GM21825 (cell line): ENCODE results near the gene LIG1.
"Not testable (repeated sequence)": the region's sequence is repeated elsewhere in the genome, so short reads cannot be mapped to it uniquely, and the experiment has no call there.

Experiments
- ATAC-seq: cut with Tn5 transposase; IDR thresholded peaks from one replicate; pipeline ENCODE4 v1.9.1; 2021; ENCODE audit warnings: mild to moderate bottlenecking, moderate library complexity; ENCODE audit not compliant: unreplicated experiment

Gene LIG1

DNA sequence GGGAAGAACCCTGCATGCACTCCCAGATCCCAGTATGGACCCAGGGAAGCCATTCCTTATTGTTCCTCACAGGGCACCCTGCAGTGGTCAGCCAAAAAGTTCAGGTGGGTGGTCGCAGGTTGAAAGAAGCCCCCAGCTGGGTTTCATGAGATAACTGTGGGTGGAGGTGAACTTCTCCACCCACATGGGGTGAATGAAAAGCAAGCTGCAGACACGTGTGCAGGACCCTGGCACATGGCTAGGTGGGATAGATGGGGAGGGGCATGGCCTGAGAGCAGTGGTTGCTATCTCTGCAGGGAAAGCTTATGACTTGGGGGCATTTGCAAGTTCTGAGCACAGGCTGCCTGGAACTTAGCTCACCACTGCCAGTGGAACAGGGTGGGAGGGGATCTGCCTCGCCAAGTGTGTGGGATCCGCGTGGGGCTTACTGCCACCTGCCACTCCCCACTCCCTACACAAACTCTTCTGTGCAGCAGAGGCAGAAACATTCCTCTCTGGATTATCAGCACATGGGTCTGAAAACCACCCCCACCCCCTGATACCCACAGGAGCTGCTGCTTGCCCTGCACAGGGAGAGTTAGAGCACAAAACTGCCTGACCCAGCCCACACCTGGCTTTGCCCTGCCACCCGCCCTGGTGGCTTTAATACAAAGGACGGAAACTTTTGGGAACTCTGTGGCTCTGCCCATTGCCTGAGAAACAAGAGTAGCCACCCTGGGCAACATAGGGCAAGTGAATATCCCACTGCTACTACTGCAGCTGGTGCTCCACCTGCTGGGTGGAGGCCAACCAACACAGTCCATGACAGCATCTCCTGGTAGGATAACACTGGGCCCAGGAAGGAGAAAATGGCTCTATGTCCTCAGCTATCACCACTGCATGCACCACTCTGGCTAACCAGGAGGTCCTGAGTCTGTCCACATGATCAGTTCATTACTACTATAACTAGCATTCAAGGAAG is 84.0 kb downstream of the LIG1 start:
- ATAC-seq, result no peak

DNA sequence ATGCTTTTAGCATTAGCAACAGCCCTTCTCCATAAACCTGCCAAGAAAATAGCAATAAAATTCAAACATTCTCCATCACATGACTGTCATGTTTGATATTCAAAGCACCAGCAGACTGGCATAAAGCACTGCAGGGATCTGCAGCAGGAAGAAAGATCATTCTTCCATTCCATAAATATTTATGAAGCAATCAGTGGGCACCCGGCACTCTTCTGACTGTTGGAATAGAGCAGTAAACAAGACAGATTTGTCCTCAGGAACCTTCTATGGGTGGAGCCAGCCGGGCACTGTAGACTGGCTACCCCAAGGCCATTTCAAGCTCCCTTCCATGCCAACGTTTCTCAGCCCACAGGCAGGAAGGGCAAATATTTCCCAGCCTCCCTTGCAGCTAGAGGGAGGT is 85.1 kb downstream of the LIG1 start:
- no peak for ATAC-seq

DNA sequence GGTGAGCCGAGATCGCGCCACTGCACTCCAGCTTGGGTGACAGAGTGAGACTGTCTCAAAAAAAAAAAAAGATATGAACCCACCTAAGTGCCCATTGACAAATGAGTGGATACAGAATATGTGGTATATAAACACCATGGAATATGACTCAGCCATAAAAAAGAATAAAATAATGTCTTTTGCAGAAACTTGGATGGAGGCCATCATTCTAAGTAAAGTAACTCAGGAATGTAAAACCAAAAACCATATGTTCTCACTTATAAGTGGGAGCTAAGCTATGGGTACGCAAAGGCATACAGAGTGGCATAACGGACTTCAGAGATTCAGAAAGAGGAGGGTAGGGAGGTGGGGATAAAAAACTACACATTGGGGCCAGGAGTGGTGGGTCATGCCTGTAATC is 89.0 kb downstream of the LIG1 start:
- ATAC-seq, result no peak

DNA sequence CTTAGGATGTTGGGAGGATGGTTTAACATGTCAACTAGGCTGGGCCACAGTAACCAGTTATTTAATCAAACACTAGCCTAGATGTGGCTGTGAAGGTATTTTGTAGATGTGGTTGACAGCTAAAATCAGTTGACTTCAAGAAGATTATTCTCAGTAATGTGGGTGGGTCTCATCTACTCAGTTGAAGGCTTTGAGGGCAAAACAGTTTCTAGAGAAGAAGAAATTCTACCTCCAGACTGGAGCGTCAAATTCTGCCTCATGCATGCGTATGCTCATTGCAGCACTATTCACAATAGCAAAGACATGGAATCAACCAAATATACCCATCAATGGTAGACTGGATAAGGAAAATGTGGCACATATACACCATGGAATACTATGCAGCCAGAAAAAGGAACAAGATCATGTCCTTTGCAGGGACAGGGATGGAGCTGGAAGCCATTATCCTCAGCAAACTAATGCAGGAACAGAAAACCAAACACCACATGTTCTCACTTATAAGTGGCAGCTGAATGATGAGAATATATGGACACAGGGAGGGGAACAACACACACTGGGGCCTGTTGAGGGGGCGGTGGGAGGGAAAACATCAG is 99.9 kb downstream of the LIG1 start:
- not testable (repeated sequence) for ATAC-seq

- ATAC-seq, result no peak
Observed at GRCh38 chr19:48069435-48069834, 100.7 kb downstream of the LIG1 start.
